K562 (cell line): ENCODE results near the gene CNFN. TPM values are rescaled to one million over a fixed set of nuclear protein-coding genes. Genes with fewer than 3 reads are reported as not detected.

Experiments used
- ATAC-seq: fragments of 200-7000 bp; cut with Tn5 transposase; 3 replicates; pipeline ENCODE4 v1.9.1; 2020; ENCODE audit warnings: moderate library complexity
- BruUV-seq: library from RNA; stranded (reverse); fragments of 400-500 nt; replicated peaks from 2 replicates; lab custom pipeline; 2021; lab: Mats Ljungman, UMichigan
- CTCF ChIA-PET: fragments of 300-600 bp; formaldehyde crosslinking; extraction: SDS; loops from one replicate; lab custom pipeline; 2021; ENCODE audit warnings: low intra/inter-chr PET ratio; lab: Yijun Ruan, JAX
- POLR2A ChIA-PET: fragments of 300-600, 350-650 bp; sonication (Branson Sonifier 250); formaldehyde crosslinking; extraction: SDS; loops from one replicate; lab custom pipeline; 2021; ENCODE audit warnings: antibody characterized with exemption, inconsistent platforms; lab: Yijun Ruan, JAX
- DNase-seq, 4 experiments: peaks; one replicate each; pipeline versions ENCODE4 v3.0.0 to v3.0.0-alpha.2; 2011 to 2018; ENCODE audit warnings: low spot score in 3 of 4, mixed read lengths in 3 of 4; ENCODE audit errors: extremely low read depth in 1 of 4
- FAIRE-seq: peaks from 2 replicates; lab custom pipeline; 2011; peaks lifted over from hg19 to GRCh38; lab: Jason Lieb, UNC
- H2AFZ ChIP-seq: 2 replicates; pipeline ENCODE4 v1.6.0; 2011; ENCODE audit warnings: low read depth, low read length, control low read depth, inconsistent platforms
- H3K27ac ChIP-seq: fragments of 200-600 bp; 3 replicates; pipeline ENCODE4 v1.8.0; 2011; ENCODE audit warnings: low read depth, mild to moderate bottlenecking, control low read depth, inconsistent platforms, low read length, moderate library complexity, mixed read lengths; ENCODE audit errors: extremely low read depth
- H3K27me3 ChIP-seq, 2 experiments: fragments of 300-600 bp in 1 of 2; 2 replicates in 1 of 2; 3 replicates in 1 of 2; pipeline versions ENCODE4 v1.6.0 to v1.8.0; 2011; ENCODE audit warnings: inconsistent platforms in 2 of 2, low read length in 2 of 2, mild to moderate bottlenecking in 1 of 2, mixed read lengths in 1 of 2, moderate library complexity in 1 of 2; ENCODE audit not compliant: control insufficient read depth in 2 of 2, insufficient read depth in 2 of 2
- H3K36me3 ChIP-seq: fragments of 300-600 bp; 3 replicates; pipeline ENCODE4 v1.8.0; 2011; ENCODE audit warnings: mild to moderate bottlenecking, low read length, inconsistent platforms; ENCODE audit not compliant: control insufficient read depth, insufficient read depth
- H3K4me1 ChIP-seq, 2 experiments: fragments of 200-600 bp in 1 of 2; replicated peaks in 1 of 2; 2 replicates in 1 of 2; 3 replicates in 1 of 2; pipeline versions ENCODE4 v1.5.1 to v1.8.0; 2011; ENCODE audit warnings: inconsistent platforms in 2 of 2, low read length in 2 of 2, mild to moderate bottlenecking in 1 of 2, mixed read lengths in 1 of 2, moderate library complexity in 1 of 2; ENCODE audit not compliant: control insufficient read depth in 2 of 2, insufficient read depth in 2 of 2
- H3K4me2 ChIP-seq: 2 replicates; pipeline ENCODE4 v1.6.1; 2011; ENCODE audit warnings: low read length, control low read depth, inconsistent platforms, mixed read lengths; ENCODE audit not compliant: insufficient read depth
- H3K4me3 ChIP-seq: fragments of 200-600 bp; sonication (generic), shearing (Covaris generic); 2 replicates; pipeline ENCODE4 v1.5.1; 2016; ENCODE audit warnings: control low read depth, inconsistent platforms
- H3K79me2 ChIP-seq: fragments of 200-600 bp; 3 replicates; pipeline ENCODE4 v1.8.0; 2011; ENCODE audit warnings: low read length, inconsistent platforms; ENCODE audit not compliant: control insufficient read depth, insufficient read depth
- H3K9ac ChIP-seq, 2 experiments: 2 replicates each; pipeline versions ENCODE4 v1.6.0 to v1.6.1; 2011; ENCODE audit warnings: low read depth in 2 of 2, low read length in 2 of 2, control low read depth in 1 of 2, inconsistent platforms in 1 of 2, mild to moderate bottlenecking in 1 of 2, mixed read lengths in 1 of 2; ENCODE audit not compliant: insufficient read depth in 1 of 2
- H3K9me1 ChIP-seq: one replicate; pipeline ENCODE4 v1.6.0; 2011; ENCODE audit warnings: inconsistent platforms, mild to moderate bottlenecking, low read length, moderate library complexity; ENCODE audit not compliant: control insufficient read depth, insufficient read depth
- H3K9me3 ChIP-seq: replicated peaks from 2 replicates; pipeline ENCODE4 v1.5.1; 2011; ENCODE audit warnings: low read depth, low read length, inconsistent platforms; ENCODE audit not compliant: control insufficient read depth, insufficient read depth
- H4K20me1 ChIP-seq: replicated peaks from 2 replicates; pipeline ENCODE4 v1.6.1; 2011; ENCODE audit warnings: low read length, inconsistent platforms, mixed read lengths; ENCODE audit not compliant: control insufficient read depth, insufficient read depth
- BCL6 ChIP-seq: fragments of 250-450 bp; sonication (Bioruptor Pico); IDR thresholded peaks from 2 replicates; pipeline ENCODE4 v1.4.0; 2020
- BRD9 ChIP-seq: fragments of 450-650 bp; IDR thresholded peaks from 2 replicates; pipeline ENCODE4 v1.6.1; 2018; ENCODE audit warnings: low read depth; ENCODE audit not compliant: partially characterized antibody
- CHD4 ChIP-seq: fragments of 200-600 bp; sonication (generic); IDR thresholded peaks from 3 replicates; pipeline ENCODE4 v1.6.1; 2012; ENCODE audit warnings: low read depth, mild to moderate bottlenecking, mixed read lengths, low read length, inconsistent platforms; ENCODE audit not compliant: insufficient read depth, insufficient replicate concordance, poor library complexity, severe bottlenecking
- DMBX1 ChIP-seq: fragments of 250-450 bp; sonication (Bioruptor Pico); IDR thresholded peaks from 2 replicates; pipeline ENCODE4 v1.8.0; 2022; ENCODE audit warnings: inconsistent platforms, mild to moderate bottlenecking, moderate library complexity, borderline replicate concordance
- ETV5 ChIP-seq: sonication (generic); formaldehyde crosslinking; IDR thresholded peaks from 2 replicates; pipeline ENCODE4 v1.4.0; 2020; ENCODE audit warnings: low read depth, mild to moderate bottlenecking, missing genetic modification reagents
- GATAD2A ChIP-seq: fragments of 450-650 bp; IDR thresholded peaks from 2 replicates; pipeline ENCODE4 v1.6.1; 2017
- ZKSCAN8 ChIP-seq: fragments of 200-800 bp; sonication (Bioruptor generic); IDR thresholded peaks from 2 replicates; pipeline ENCODE4 v1.6.1; 2016; ENCODE audit warnings: missing genetic modification characterization, missing compliant biosample characterization
- WGBS: fragments of 100-300 bp; shearing (Covaris generic); methylation state at CpG from one replicate; pipeline ENCODE4 v1.1.6; 2016; ENCODE audit warnings: low coverage, mixed read lengths; ENCODE audit not compliant: insufficient coverage; ENCODE audit errors: missing lambda C conversion rate; 5-methylcytosine and 5-hydroxymethylcytosine counted together
- in situ Hi-C: fragments of 300-500 bp; cut with MboI; formaldehyde crosslinking; loops from 4 replicates; pipeline ENCODE4 v1.15.0; 2018; ENCODE audit warnings: inconsistent platforms, mixed read lengths
- intact Hi-C: fragments of 100-400 bp; cut with micrococcal nuclease; formaldehyde crosslinking; loops from 2 replicates; pipeline ENCODE4 v1.14.2; 2022
- polyA plus RNA-seq, 8 experiments: library from polyadenylated mRNA; depleted of rRNA in 4 of 8; stranded (reverse) in 5 of 8; unstranded in 3 of 8; fragments of >200 nt; fragmentation: Nextera tagmentation in 2 of 8; fragmentation: Illumina TruSeq in 1 of 8; extraction: Ambion mirVana in 2 of 8; extraction: Trizol in 1 of 8; gene quantifications; 2 replicates each; pipeline versions ENCODE4 v1.2.1 to v1.2.3, GENCODE V29; 2011 to 2014; ENCODE audit warnings: inconsistent platforms in 1 of 8, missing spikeins in 1 of 8
- total RNA-seq, 7 experiments: library from RNA; depleted of rRNA in 6 of 7; stranded (reverse); fragments of >200 nt in 6 of 7; fragmentation: Illumina TruSeq in 2 of 7; extraction: Trizol in 2 of 7; gene quantifications; 2 replicates each; pipeline versions ENCODE4 v1.2.1 to v1.2.3, GENCODE V29; 2011 to 2021; ENCODE audit warnings: low replicate concordance in 1 of 7
- TF ChIP-seq, protein P1 (sequence below): sonication (generic); IDR thresholded peaks from 2 replicates; pipeline ENCODE4 v1.6.1; 2016
- TF ChIP-seq, protein P2 (sequence below), 2 experiments: fragments of 450-650 bp in 1 of 2; sonication (generic) in 1 of 2; formaldehyde crosslinking; conservative IDR thresholded peaks; 2 replicates each; pipeline versions ENCODE4 v1.4.0 to v1.8.1; 2020 to 2022; ENCODE audit warnings: mild to moderate bottlenecking in 1 of 2, missing genetic modification reagents in 1 of 2
- TF ChIP-seq, protein P3 (sequence below), 2 experiments: IDR thresholded peaks; 2 replicates each; pipeline ENCODE4 v1.6.1; 2011; ENCODE audit warnings: borderline replicate concordance in 1 of 2, control low read depth in 1 of 2, low read depth in 1 of 2, low read length in 1 of 2, mild to moderate bottlenecking in 1 of 2, mixed read lengths in 1 of 2, moderate library complexity in 1 of 2; ENCODE audit not compliant: insufficient read depth in 1 of 2, insufficient read length in 1 of 2, poor library complexity in 1 of 2, severe bottlenecking in 1 of 2; ENCODE audit errors: extremely low read depth in 1 of 2
- TF ChIP-seq, protein P4 (sequence below): IDR thresholded peaks from 3 replicates; pipeline ENCODE4 v1.6.1; 2011; ENCODE audit warnings: borderline replicate concordance, mild to moderate bottlenecking; ENCODE audit not compliant: insufficient read length, insufficient read depth

Gene CNFN
- total and polyA plus RNA-seq, 9 of the 15 experiments (the other 6 are each of a cell fraction or from before 2014, with no cell fraction given), result 0.18 to 0.52 (median 0.27) TPM; not detected in 5

DNA sequence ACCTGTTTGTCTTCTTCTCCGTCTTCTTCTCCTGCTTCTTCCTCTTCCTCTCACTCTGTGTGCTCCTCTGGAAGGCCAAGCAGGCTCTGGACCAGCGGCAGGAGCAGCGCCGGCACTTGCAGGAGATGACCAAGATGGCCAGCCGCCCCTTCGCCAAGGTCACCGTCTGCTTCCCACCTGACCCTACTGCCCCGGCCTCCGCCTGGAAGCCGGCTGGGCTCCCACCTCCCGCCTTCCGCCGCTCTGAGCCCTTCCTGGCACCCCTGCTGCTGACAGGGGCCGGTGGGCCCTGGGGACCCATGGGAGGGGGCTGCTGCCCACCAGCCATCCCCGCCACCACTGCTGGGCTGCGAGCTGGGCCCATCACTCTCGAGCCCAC, 13.9 kb downstream of the CNFN start (continued):
- TF ChIP-seq, protein P1, sequence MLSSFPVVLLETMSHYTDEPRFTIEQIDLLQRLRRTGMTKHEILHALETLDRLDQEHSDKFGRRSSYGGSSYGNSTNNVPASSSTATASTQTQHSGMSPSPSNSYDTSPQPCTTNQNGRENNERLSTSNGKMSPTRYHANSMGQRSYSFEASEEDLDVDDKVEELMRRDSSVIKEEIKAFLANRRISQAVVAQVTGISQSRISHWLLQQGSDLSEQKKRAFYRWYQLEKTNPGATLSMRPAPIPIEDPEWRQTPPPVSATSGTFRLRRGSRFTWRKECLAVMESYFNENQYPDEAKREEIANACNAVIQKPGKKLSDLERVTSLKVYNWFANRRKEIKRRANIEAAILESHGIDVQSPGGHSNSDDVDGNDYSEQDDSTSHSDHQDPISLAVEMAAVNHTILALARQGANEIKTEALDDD, result no peak

DNA sequence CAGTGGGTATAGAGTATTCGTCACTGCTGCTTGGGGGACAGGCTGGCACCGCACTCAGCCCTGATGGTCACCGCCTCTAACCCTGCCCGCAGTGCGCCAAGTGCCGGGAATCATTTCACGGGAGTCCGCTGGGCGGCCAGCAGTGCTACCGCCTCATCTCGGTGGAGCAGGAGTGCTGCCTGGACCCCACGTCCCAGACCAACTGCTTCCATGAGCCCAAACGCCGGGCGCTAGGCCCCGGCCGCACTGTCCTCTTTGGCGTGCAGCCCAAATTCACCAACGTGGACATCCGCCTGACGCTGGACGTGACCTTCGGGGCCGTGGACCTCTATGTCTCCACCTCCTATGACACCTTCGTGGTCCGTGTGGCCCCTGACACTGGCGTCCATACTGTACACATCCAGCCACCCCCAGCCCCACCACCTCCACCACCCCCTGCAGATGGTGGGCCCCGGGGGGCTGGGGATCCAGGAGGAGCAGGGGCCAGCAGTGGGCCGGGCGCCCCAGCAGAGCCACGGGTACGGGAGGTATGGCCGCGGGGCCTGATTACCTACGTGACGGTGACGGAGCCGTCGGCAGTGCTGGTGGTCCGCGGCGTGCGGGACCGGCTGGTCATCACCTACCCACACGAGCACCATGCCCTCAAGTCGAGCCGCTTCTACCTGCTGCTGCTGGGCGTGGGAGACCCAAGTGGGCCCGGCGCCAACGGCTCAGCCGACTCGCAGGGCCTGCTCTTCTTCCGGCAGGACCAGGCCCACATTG, 14.5 kb downstream of the CNFN start:
- ChIA-PET CTCF (no interaction called here), POLR2A (no interaction called here)
- H3K9me1 ChIP-seq, result no peaks in the 10 kb centered on the region
- no peaks in the 10 kb centered on the region; the same call in 2 of the 3 replicates for H3K36me3 ChIP-seq
- DNase-seq (no peak), ATAC-seq (no peak), FAIRE-seq (no peak)
- no peak overlapping the region for H3K9ac ChIP-seq
- no peaks in the 10 kb centered on the region for H3K79me2 ChIP-seq
- no peak overlapping the region for H3K4me3 ChIP-seq
- H4K20me1 ChIP-seq, result no peaks in the 10 kb centered on the region
- in situ Hi-C loops, result no loop called here
- H2AFZ ChIP-seq, result no peak overlapping the region
- no peak overlapping the region for H3K27ac ChIP-seq
- H3K27me3 ChIP-seq, result peaks cover 3 to 26% of the 10 kb centered on the region in 2 experiments; a peak in 4 of 5 replicates
- intact Hi-C loops, result no loop called here
- no peak overlapping the region for H3K4me2 ChIP-seq
- no TSS peak for BruUV-seq
- TF ChIP-seq BCL6 (no peak), CHD4 (no peak), ETV5 (CRISPR knock-in tag) (no peak), ZKSCAN8 (CRISPR knock-in tag) (no peak), DMBX1 (CRISPR knock-in tag) (no peak), BRD9 (no peak), GATAD2A (no peak)
- TF ChIP-seq, protein P2, sequence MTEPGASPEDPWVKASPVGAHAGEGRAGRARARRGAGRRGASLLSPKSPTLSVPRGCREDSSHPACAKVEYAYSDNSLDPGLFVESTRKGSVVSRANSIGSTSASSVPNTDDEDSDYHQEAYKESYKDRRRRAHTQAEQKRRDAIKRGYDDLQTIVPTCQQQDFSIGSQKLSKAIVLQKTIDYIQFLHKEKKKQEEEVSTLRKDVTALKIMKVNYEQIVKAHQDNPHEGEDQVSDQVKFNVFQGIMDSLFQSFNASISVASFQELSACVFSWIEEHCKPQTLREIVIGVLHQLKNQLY (CRISPR knock-in tag; conservative IDR thresholded peaks at IDR 0.05), result no peak
- TF ChIP-seq, protein P3, sequence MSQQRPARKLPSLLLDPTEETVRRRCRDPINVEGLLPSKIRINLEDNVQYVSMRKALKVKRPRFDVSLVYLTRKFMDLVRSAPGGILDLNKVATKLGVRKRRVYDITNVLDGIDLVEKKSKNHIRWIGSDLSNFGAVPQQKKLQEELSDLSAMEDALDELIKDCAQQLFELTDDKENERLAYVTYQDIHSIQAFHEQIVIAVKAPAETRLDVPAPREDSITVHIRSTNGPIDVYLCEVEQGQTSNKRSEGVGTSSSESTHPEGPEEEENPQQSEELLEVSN (IDR thresholded peaks at IDR 0.05; ENCODE audit: borderline replicate concordance in 1 of 2, extremely low read depth in 1 of 2, insufficient read depth in 1 of 2, insufficient read length in 1 of 2, low read depth in 1 of 2, low read length in 1 of 2, poor library complexity in 1 of 2, severe bottlenecking in 1 of 2), result no peak
- TF ChIP-seq, protein P4, sequence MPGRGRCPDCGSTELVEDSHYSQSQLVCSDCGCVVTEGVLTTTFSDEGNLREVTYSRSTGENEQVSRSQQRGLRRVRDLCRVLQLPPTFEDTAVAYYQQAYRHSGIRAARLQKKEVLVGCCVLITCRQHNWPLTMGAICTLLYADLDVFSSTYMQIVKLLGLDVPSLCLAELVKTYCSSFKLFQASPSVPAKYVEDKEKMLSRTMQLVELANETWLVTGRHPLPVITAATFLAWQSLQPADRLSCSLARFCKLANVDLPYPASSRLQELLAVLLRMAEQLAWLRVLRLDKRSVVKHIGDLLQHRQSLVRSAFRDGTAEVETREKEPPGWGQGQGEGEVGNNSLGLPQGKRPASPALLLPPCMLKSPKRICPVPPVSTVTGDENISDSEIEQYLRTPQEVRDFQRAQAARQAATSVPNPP, result no peak
- 83% methylated on average over 42 of the region's 54 CpGs for WGBS
- H3K9me3 ChIP-seq, result no peaks in the 10 kb centered on the region
- peaks cover 0 to 34% of the 10 kb centered on the region in 2 experiments; a peak in 3 of 5 replicates for H3K4me1 ChIP-seq
